HG02798 (cell line): ENCODE results near the gene ADSS2.

ENCODE experiments used
- ATAC-seq: cut with Tn5 transposase; IDR thresholded peaks from one replicate; pipeline ENCODE4 v1.9.1; 2021; ENCODE audit warnings: mild to moderate bottlenecking; ENCODE audit not compliant: unreplicated experiment, poor library complexity

Gene ADSS2

GRCh38 chr1:244447024-244447423, 4.7 kb downstream of the ADSS2 start:
- no peak for ATAC-seq

- ATAC-seq, result no peak
Observed at GRCh38 chr1:244445320-244446181, 6.2 kb downstream of the ADSS2 start.

GRCh38 chr1:244444854-244445253, 6.9 kb downstream of the ADSS2 start:
- ATAC-seq, result no peak

- no peak for ATAC-seq
Observed at GRCh38 chr1:244442850-244443249, 8.9 kb downstream of the ADSS2 start.

- ATAC-seq, result no peak
Observed at GRCh38 chr1:244439391-244440032, 12.2 kb downstream of the ADSS2 start.

- ATAC-seq, result no peak
Observed at GRCh38 chr1:244437086-244437468, 14.6 kb downstream of the ADSS2 start.

- ATAC-seq, result no peak
Observed at GRCh38 chr1:244436336-244437085, 15.2 kb downstream of the ADSS2 start.

GRCh38 chr1:244435562-244436205, 16.0 kb downstream of the ADSS2 start:
- ATAC-seq, result no peak

- no peak for ATAC-seq
Observed at GRCh38 chr1:244431166-244431565, 20.5 kb downstream of the ADSS2 start.

GRCh38 chr1:244429818-244430217, 21.9 kb downstream of the ADSS2 start:
- ATAC-seq, result no peak

GRCh38 chr1:244427647-244428046, 24.1 kb downstream of the ADSS2 start:
- no peak for ATAC-seq

- ATAC-seq, result no peak
Observed at GRCh38 chr1:244424649-244425334, 26.9 kb downstream of the ADSS2 start.

GRCh38 chr1:244422174-244422573, 29.5 kb downstream of the ADSS2 start:
- no peak for ATAC-seq

- no peak for ATAC-seq
Observed at GRCh38 chr1:244419024-244419423, 32.7 kb downstream of the ADSS2 start.

GRCh38 chr1:244414543-244414942, 37.2 kb downstream of the ADSS2 start:
- ATAC-seq, result no peak

- ATAC-seq, result no peak
Observed at GRCh38 chr1:244413736-244414135, 38.0 kb downstream of the ADSS2 start.

GRCh38 chr1:244412176-244412575, 39.5 kb downstream of the ADSS2 start:
- no peak for ATAC-seq

GRCh38 chr1:244409701-244410100, 42.0 kb downstream of the ADSS2 start:
- ATAC-seq, result peak; percentile 69

GRCh38 chr1:244406337-244406736, 45.4 kb downstream of the ADSS2 start:
- peak; percentile 88 for ATAC-seq

- ATAC-seq, result peak; percentile 8
Observed at GRCh38 chr1:244405856-244406255, 45.9 kb downstream of the ADSS2 start.
